Duodenal mucosa (tissue), 2 donors: Measurements from ENCODE around the gene TIAM2.
A peak's percentile ranks its signal among the peaks of the same experiment; 100 is the strongest.

ENCODE experiments used
- H3K27ac ChIP-seq: one replicate; pipeline ENCODE4 v1.7.0; 2013; ENCODE audit warnings: low read depth, low read length
- H3K27me3 ChIP-seq, 2 donors: one replicate each; pipeline ENCODE4 v1.7.0; 2013; ENCODE audit warnings: low read length in 2 of 2, control low read depth in 1 of 2; ENCODE audit not compliant: insufficient read depth in 2 of 2, control insufficient read depth in 1 of 2
- H3K36me3 ChIP-seq, 2 donors: one replicate each; pipeline ENCODE4 v1.7.0; 2013; ENCODE audit warnings: low read length in 2 of 2, control low read depth in 1 of 2; ENCODE audit not compliant: insufficient read depth in 2 of 2, control insufficient read depth in 1 of 2
- H3K4me1 ChIP-seq, 2 donors: one replicate each; pipeline ENCODE4 v1.7.0; 2013; ENCODE audit warnings: low read length in 2 of 2, control low read depth in 1 of 2; ENCODE audit not compliant: insufficient read depth in 2 of 2, control insufficient read depth in 1 of 2
- H3K4me3 ChIP-seq, 2 donors: one replicate each; pipeline ENCODE4 v1.7.0; 2013; ENCODE audit warnings: low read length in 2 of 2, low read depth in 1 of 2
- H3K9ac ChIP-seq, 2 donors: one replicate each; pipeline ENCODE4 v1.7.0; 2013; ENCODE audit warnings: low read length in 2 of 2, low read depth in 1 of 2
- H3K9me3 ChIP-seq, 2 donors: one replicate each; pipeline ENCODE4 v1.7.0; 2013; ENCODE audit warnings: low read length in 2 of 2, control low read depth in 1 of 2; ENCODE audit not compliant: control insufficient read depth in 1 of 2

The TIAM2 gene

DNA sequence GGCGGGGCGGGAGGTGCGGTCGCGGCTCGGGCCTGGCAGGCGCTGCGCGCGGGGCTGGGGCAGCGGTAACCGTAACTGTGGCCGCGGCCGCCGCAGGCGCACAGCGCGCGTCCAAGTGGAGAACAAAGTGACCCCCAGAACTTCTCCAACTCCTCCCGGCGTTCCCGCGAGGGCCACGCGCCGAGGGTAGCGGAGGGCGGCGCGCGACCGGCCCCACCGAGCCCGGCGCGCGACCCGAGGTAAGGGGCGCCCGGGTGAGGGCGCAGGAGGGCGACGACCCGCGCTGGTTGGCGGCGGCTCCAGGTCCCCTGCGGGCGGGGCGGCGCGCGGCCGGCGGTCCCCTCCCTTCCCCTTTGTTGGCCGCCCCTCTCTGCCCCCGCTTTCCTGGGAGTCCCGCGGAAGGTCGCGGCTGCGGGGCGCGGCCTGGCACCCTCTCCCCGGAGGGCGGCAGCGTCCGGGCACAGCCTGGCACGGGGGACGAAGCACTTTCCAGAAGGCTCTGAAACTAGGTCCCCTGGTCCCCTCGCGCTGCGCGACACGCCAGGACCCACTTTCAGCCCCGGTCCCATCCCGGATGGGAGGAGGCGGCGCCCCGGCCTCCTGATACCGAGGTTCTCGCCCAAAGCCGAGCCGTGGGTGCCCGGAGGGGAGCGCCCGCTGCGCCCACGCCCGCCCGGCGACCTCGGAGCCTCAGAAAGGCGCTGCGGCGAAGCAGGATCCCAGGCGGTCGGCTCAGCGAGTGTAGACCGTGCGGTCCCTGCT lies at the start of gene TIAM2:
TSS of gene TIAM2 (plus strand) at position 62 of the 762 bp plus-strand sequence. CDS start 133,909 bp downstream, outside the sequence.
- peaks cover 10 to 21% of the 10 kb centered on the region in 2 donors for H3K4me1 ChIP-seq
- no peak within 1 kb of the TSS for H3K27ac ChIP-seq
- H3K9me3 ChIP-seq, result no peaks in the 10 kb centered on the region
- H3K4me3 ChIP-seq, result peak within 1 kb of the TSS; percentile 80 to 81
- H3K27me3 ChIP-seq, result no peaks in the 10 kb centered on the region
- peak within 1 kb of the TSS; percentile 71 to 81 for H3K9ac ChIP-seq
- no peaks in the 10 kb centered on the region for H3K36me3 ChIP-seq

DNA sequence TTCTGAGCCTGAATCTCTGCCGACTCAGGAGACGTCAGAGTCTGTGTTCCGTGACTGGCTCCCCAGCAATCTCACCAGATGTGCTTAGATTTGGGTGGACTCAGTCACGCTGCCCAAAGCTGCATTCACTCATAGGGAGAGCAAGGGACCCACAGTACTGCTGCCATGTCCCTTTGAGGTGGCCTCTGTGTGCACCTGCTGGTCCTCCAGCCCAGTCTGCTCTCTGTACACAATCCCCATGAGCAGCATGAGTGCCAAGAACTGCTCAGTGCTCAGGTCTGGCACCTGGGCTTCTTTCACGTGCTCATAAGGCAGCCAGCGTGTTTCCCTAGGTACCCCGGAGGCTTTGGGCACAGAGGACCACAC lies 44.2 kb upstream of the TIAM2 start:
- Histone ChIP-seq H3K9me3 (no peaks in the 10 kb centered on the region), H3K27ac (no peak overlapping the region), H3K9ac (no peak overlapping the region), H3K36me3 (peaks cover 0 to 8% of the 10 kb centered on the region in 2 donors), H3K27me3 (no peaks in the 10 kb centered on the region), H3K4me1 (no peaks in the 10 kb centered on the region), H3K4me3 (no peak overlapping the region)

DNA sequence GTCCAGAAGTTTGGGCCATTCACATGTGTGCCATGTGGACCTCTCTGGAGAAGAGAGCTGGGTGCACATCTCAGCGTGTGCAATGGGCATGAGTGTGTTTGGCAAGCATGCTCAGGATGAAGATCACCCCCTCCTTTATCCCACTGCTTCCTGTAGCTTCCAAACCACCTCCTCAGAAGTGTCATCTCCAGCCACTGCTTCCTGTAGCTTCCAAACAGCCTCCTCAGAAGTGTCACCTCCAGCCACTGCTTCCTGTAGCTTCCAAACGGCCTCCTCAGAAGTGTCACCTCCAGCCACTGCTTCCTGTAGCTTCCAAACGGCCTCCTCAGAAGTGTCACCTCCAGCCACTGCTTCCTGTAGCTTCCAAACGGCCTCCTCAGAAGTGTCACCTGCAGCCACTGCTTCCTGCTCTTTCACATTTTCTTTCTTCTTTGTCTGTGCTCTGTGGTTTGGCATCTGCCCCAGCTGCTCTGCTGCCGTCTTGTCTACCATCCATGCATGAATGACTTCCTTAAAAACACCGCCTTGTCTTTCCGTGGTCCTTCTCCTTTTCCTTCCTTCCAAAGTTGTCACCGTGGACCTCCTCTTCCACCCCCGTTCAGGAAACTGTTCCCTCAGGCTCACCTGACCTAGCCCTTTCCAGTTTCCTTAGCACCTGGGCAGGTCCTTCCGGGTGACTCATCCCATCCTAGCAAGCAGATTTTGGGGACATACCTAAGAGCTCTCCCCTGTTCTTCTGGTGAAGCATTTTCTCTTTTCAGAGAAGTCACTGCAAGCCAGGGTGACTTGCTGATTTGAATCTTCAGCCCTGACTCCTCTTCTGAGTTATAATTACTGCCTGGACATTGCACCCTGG lies 43.5 kb upstream of the TIAM2 start:
- H3K36me3 ChIP-seq, result peaks cover 0 to 8% of the 10 kb centered on the region in 2 donors
- no peaks in the 10 kb centered on the region for H3K27me3 ChIP-seq
- H3K4me1 ChIP-seq, result no peaks in the 10 kb centered on the region
- no peaks in the 10 kb centered on the region for H3K9me3 ChIP-seq
- H3K9ac ChIP-seq, result no peak overlapping the region
- H3K4me3 ChIP-seq, result no peak overlapping the region
- no peak overlapping the region for H3K27ac ChIP-seq

DNA sequence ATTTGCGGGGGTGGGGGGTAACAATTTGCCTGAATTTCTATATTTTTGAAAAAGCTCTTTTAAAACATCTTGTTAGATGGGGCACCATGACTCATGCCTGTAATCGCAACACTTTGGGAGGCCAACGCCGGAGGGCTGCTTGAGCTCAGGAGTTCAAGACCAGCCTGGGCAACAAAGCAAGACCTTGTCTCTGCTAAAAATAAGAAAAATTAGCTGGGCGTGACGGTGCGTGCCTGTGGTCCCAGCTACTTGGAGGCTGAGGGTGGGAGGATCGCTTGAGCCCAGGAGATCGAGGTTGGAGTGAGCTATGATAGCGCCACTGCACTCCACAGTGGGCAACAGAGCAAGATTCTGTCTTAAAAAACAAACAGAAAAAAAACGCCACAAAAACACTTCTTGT lies 41.5 kb upstream of the TIAM2 start:
- Histone ChIP-seq H3K4me1 (no peaks in the 10 kb centered on the region), H3K27ac (no peak overlapping the region), H3K4me3 (no peak overlapping the region), H3K36me3 (peaks cover 0 to 8% of the 10 kb centered on the region in 2 donors), H3K9me3 (no peaks in the 10 kb centered on the region), H3K27me3 (no peaks in the 10 kb centered on the region), H3K9ac (no peak overlapping the region)

DNA sequence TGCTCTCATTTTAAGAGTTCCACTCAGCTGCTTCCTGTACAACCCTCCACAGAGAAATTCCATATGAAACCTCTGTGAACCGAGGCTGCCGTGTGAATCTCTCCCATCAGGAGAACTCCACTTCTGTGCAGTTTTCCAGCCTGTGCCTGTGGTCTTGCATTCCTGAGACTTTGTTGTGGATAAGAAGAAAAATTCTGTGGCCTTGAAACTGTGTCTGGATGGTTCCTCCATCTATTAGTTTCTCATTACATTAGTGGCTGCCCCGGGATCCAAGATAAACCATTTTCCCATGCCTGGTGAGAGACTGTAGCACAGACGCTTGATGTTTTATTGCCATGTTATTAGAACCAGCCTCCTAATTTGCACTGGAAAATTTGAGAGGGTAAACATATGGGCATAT lies 40.8 kb upstream of the TIAM2 start:
- H3K36me3 ChIP-seq, result peaks cover 0 to 8% of the 10 kb centered on the region in 2 donors
- H3K4me3 ChIP-seq, result no peak overlapping the region
- H3K9ac ChIP-seq, result no peak overlapping the region
- no peaks in the 10 kb centered on the region for H3K27me3 ChIP-seq
- no peak overlapping the region for H3K27ac ChIP-seq
- no peaks in the 10 kb centered on the region for H3K9me3 ChIP-seq
- no peaks in the 10 kb centered on the region for H3K4me1 ChIP-seq

DNA sequence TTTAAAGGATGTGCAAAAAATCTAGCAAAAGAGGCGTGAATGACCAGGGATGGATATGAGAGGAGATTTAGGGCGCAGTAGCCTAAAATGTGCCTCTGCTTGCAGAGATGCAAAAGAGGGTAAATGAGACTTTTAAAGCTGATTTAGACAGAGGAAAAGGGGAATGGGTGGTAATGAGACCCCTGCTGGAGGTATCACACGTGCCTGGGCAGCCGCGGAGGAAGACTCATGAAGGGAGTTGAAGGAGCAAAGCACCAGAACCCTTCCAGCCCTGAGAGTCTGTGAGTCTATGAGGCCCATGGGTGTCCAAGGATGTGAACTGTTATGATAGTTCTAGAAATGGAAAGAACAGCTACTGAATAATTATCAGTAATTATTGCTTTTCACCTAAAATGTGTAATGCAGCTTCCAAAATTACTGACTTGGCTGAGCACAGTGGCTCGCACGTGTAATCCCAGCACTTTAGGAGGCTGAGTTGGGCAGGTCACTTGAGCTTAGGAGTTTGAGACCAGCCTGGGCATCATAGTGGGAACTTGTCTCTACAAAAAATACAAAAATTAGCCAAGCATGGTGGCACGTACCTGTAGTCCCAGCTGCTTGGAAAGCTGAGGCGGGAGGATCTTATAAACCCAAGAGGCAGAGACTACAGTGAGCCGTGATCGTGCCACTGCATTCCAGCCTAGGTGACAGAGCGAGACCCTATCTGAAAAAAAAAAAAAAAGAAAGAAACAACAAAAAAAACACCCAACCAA lies 38.2 kb upstream of the TIAM2 start:
- peaks cover 13 to 14% of the 10 kb centered on the region in 2 donors for H3K4me1 ChIP-seq
- no peaks in the 10 kb centered on the region for H3K27me3 ChIP-seq
- H3K9me3 ChIP-seq, result no peaks in the 10 kb centered on the region
- H3K36me3 ChIP-seq, result peaks cover 0 to 3% of the 10 kb centered on the region in 2 donors
- H3K4me3 ChIP-seq, result no peak overlapping the region
- H3K9ac ChIP-seq, result no peak overlapping the region
- H3K27ac ChIP-seq, result no peak overlapping the region

DNA sequence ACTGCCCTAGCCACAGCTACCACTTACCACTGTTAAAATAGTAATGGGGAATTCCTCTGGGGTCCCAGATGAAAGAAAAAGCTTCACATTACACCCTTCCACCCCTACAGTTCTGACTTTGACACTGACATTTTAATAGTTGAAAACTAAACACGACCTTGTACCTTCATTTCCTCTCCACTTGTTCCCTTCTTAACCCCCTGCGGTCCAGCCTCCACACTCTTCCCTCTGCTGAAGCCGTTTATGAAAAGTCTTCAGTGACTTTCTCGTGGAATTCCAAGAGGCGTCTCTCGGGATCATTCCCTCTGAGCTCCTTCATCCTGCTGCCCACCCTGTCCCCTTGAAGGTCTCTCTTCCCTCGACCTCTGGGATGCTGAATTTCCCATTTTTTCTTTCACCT lies 36.6 kb upstream of the TIAM2 start:
- peaks cover 19 to 22% of the 10 kb centered on the region in 2 donors for H3K4me1 ChIP-seq
- no peak overlapping the region for H3K27ac ChIP-seq
- no peaks in the 10 kb centered on the region for H3K9me3 ChIP-seq
- H3K9ac ChIP-seq, result no peak overlapping the region
- H3K27me3 ChIP-seq, result no peaks in the 10 kb centered on the region
- peaks cover 0 to 3% of the 10 kb centered on the region in 2 donors for H3K36me3 ChIP-seq
- no peak overlapping the region for H3K4me3 ChIP-seq

DNA sequence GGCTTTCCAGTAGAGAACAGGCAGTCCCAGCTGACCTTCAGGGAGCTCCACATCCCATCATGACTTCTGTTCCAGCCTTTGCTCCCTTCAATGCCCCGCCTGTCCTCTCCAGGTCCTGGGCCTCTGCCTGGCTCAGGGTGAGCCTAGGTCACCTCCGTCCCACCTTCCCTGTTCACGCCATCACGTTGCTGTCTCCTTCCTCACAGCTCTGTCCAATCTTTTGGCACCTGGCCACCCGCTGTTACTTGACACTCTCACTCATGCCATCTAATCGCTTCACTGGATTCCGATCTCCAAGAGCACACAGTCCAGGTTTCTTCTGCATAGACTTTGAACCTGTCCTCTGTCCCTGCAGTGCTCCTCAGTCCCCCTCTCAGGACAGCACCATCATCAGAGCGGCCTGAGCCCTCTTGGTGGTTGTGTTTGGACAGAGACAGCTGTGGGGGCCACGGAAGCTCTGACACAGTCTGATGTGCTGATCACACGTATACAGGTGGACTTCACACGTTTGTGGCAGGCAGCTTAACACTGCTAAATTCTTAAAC lies 34.7 kb upstream of the TIAM2 start:
- Histone ChIP-seq H3K9ac (no peak overlapping the region), H3K27ac (no peak overlapping the region), H3K4me3 (no peak overlapping the region), H3K27me3 (no peaks in the 10 kb centered on the region), H3K9me3 (no peaks in the 10 kb centered on the region), H3K4me1 (peaks cover 19 to 22% of the 10 kb centered on the region in 2 donors), H3K36me3 (no peaks in the 10 kb centered on the region)

DNA sequence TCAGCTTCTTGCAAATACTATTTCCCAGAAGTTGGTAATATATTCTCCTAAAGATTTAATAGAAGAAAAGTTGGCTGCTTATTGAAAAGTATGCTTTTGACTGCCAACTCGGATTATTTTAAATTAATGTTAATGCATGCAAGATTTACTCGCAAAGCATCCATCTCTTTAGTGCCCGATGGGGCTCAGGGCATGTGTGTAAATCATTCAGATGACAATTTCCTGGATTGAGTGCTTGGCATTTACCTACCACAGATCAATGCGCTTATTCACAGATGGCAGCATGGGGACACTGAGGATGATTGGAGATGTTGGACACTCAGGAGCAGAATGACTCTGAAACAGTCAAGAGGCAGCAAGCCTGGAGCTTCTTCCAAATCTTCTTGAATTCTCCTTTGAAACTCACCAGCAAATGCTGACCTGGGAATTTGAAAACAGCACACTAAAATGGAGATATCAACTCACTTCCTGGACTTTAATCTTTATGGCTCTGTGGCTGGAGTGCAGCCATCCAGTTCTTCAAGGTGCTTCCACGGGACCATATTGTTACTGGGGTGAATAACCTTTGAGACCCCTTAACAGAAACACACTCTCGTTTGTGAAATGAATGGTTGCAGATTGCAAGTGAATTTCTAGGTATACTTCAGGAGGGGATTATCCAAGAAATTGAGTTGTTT lies 34.1 kb upstream of the TIAM2 start:
- H3K27ac ChIP-seq, result no peak overlapping the region
- H3K4me1 ChIP-seq, result peaks cover 19 to 22% of the 10 kb centered on the region in 2 donors
- no peaks in the 10 kb centered on the region for H3K36me3 ChIP-seq
- no peaks in the 10 kb centered on the region for H3K27me3 ChIP-seq
- H3K4me3 ChIP-seq, result peak overlapping the region in 1 of 2 donors; percentile 27
- H3K9ac ChIP-seq, result peak overlapping the region in 1 of 2 donors; percentile 20
- H3K9me3 ChIP-seq, result no peaks in the 10 kb centered on the region
